Glutamatergic neuron (in vitro differentiated cells): ENCODE data around the gene PXDN. TPM values are rescaled to one million over a fixed set of nuclear protein-coding genes. Genes with fewer than 3 reads are reported as not detected.

ENCODE experiments used
- DNase-seq: peaks from one replicate; pipeline ENCODE4 v3.0.0; 2022
- H3K27ac Mint-ChIP-seq: one replicate; pipeline ENCODE4 v1.8.0; 2020; ENCODE audit warnings: mild to moderate bottlenecking, mixed read lengths, inconsistent platforms; ENCODE audit not compliant: unreplicated experiment
- H3K27me3 Mint-ChIP-seq: one replicate; pipeline ENCODE4 v1.8.0; 2020; ENCODE audit warnings: mild to moderate bottlenecking, moderate library complexity, mixed read lengths, inconsistent platforms; ENCODE audit not compliant: unreplicated experiment
- H3K36me3 Mint-ChIP-seq: one replicate; pipeline ENCODE4 v1.8.0; 2020; ENCODE audit warnings: mild to moderate bottlenecking, mixed read lengths, inconsistent platforms; ENCODE audit not compliant: unreplicated experiment
- H3K4me1 Mint-ChIP-seq: one replicate; pipeline ENCODE4 v1.8.0; 2020; ENCODE audit warnings: mild to moderate bottlenecking, low read depth, mixed read lengths, inconsistent platforms; ENCODE audit not compliant: unreplicated experiment
- H3K4me3 Mint-ChIP-seq: one replicate; pipeline ENCODE4 v1.8.0; 2020; ENCODE audit warnings: mild to moderate bottlenecking, mixed read lengths, inconsistent platforms; ENCODE audit not compliant: unreplicated experiment
- H3K9me3 Mint-ChIP-seq: one replicate; pipeline ENCODE4 v1.8.0; 2020; ENCODE audit warnings: mild to moderate bottlenecking, moderate library complexity, mixed read lengths, inconsistent platforms; ENCODE audit not compliant: unreplicated experiment
- total RNA-seq: library from RNA; stranded (reverse); fragmentation: NEBNext Ultra II Directional; extraction: Animal tissue kit (Norgen Biotek cat#: 25700); gene quantifications from one replicate; pipeline ENCODE4 v1.2.1, GENCODE V29; 2021; ENCODE audit not compliant: unreplicated experiment
- TF ChIP-seq, protein P1 (sequence below): fragments of 200-600 bp; sonication (generic); IDR thresholded peaks from one replicate; pipeline ENCODE4 v1.5.0; 2021; ENCODE audit not compliant: partially characterized antibody, unreplicated experiment

Gene PXDN
- total RNA-seq, 1 donor from 2014 or later: 226 TPM

DNA sequence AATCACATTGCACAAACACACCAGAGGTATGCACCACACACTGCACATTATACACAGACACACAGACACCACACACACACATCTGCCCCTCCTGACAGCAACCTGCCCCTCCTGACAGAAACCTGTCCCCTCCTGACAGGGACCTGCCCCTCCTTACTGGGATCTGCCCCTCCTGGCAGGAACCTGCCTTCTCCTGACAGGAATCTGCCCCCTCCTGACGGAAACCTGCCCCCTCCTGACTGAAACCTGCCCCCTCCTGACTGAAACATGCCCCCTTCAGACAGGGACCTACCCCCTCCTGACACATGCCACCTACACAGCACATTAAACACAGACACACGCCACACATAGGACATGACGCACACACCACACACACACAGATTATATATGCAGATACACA lies 88.9 kb downstream of the PXDN start:
- no peak for DNase-seq
- Mint-ChIP-seq H3K27ac (no peak overlapping the region), H3K9me3 (peaks cover 4% of the 10 kb centered on the region), H3K4me1 (peaks cover 14% of the 10 kb centered on the region), H3K4me3 (no peak overlapping the region), H3K27me3 (peaks cover 13% of the 10 kb centered on the region), H3K36me3 (peaks cover 3% of the 10 kb centered on the region)
- TF ChIP-seq, protein P1, sequence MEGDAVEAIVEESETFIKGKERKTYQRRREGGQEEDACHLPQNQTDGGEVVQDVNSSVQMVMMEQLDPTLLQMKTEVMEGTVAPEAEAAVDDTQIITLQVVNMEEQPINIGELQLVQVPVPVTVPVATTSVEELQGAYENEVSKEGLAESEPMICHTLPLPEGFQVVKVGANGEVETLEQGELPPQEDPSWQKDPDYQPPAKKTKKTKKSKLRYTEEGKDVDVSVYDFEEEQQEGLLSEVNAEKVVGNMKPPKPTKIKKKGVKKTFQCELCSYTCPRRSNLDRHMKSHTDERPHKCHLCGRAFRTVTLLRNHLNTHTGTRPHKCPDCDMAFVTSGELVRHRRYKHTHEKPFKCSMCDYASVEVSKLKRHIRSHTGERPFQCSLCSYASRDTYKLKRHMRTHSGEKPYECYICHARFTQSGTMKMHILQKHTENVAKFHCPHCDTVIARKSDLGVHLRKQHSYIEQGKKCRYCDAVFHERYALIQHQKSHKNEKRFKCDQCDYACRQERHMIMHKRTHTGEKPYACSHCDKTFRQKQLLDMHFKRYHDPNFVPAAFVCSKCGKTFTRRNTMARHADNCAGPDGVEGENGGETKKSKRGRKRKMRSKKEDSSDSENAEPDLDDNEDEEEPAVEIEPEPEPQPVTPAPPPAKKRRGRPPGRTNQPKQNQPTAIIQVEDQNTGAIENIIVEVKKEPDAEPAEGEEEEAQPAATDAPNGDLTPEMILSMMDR: no peak

DNA sequence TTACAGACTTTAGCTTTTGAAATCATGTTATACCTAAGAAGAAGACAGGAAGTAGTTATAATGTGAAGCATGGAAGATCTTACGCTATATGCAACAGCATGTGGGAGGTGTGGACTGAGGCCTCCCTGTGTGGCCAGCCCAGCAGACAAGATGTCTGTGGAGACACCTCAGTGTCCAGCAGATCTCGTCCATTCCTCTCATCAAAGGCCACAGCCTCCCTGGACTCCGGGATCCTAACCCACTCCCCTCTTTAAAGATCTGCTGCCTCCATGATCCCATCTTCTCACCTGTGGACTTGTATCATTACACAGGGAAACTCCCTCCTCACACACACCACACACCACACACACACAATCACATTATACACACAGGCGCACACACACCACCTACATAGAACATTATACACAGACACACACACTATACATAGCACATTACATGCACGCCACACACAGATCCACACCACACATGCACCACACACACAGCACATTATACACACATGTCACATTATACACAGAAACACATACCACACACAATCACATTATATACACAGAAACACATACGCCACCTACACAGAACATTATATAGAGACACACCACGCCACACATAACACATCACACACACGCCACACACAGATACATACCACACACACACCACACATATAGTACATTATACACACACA lies 89.5 kb downstream of the PXDN start:
- Mint-ChIP-seq H3K4me1 (peaks cover 14% of the 10 kb centered on the region), H3K9me3 (peaks cover 10% of the 10 kb centered on the region), H3K4me3 (no peak overlapping the region), H3K27me3 (peaks cover 16% of the 10 kb centered on the region), H3K27ac (no peak overlapping the region), H3K36me3 (peaks cover 9% of the 10 kb centered on the region)
- TF ChIP-seq, protein P1: no peak
- no peak for DNase-seq

DNA sequence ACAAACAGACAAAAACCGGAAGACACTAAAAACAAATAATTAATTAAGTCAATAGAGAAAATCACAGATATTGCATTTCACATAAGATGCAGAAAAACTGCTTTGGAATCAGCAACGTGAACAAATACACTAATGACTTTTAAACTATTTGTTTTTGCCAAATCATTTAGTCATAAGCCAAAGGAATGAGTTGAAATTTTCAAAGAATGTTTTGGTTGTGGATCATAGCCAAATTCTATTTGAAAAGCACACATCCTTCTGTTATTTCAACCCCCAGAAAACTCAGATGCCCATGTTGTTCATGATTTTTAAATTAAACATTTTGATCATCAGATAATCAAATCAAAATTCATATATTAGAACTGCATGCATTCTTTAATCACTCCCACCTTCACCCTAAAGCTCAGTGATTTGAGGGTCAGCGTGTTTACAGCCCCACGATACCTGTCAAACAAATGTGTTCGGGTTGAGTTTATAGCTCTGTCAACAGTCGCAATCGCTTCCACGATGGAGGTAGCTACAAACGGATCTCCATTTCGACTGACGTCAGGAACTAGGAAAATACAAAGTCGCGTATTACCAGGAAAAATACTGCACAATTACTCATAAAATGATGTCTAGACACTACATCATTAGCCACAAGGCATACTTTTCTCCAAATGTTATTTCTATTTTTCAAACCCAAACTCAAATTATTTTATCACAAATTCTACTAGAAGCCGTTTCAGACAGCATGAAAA lies 90.2 kb downstream of the PXDN start:
- Mint-ChIP-seq H3K4me1 (peaks cover 14% of the 10 kb centered on the region), H3K36me3 (peaks cover 10% of the 10 kb centered on the region), H3K27ac (no peak overlapping the region), H3K9me3 (peaks cover 10% of the 10 kb centered on the region), H3K27me3 (peaks cover 13% of the 10 kb centered on the region), H3K4me3 (no peak overlapping the region)
- no peak for DNase-seq
- TF ChIP-seq, protein P1: no peak

DNA sequence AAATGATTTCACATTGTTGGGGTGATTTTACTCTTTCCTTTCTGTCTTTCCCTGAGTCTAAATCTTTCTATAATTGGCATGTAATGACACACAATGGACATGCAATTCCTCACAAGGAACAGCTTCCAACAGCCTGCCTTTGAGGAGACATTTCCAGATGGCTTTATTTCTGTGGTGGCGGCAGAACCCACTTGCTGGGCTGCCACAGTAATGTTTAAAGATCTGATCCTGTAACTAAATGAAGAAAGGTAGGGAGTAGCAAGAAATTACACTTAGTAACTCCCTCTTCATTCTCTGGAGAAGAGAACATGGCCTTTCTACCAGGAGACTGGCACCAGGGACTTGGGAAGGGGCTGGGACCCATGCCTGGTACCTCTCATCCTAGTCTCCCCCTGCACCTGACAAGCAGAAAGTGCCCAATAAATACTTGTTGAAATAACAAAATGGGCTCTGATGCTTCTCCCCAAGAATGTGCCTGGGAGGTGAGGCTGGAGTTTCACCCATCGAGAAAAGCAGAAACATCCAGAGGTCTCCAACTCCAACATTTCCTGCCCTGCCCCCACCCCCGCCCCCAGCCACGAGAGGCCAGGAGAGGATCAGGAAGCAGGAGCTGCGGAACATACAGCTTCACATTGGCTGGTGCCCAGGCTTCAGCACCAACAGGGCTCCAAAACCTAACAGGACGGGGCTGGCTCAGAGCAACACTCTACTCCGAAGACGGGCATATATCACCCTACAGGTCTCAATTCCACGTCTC lies 92.1 kb downstream of the PXDN start:
- peaks cover 17% of the 10 kb centered on the region for H3K36me3 Mint-ChIP-seq

More for the DNA sequence above, 92.1 kb downstream of the PXDN start:
- H3K27me3 Mint-ChIP-seq: peaks cover 9% of the 10 kb centered on the region
- no peak for DNase-seq
- H3K27ac Mint-ChIP-seq: no peak overlapping the region
- TF ChIP-seq, protein P1: no peak
- peaks cover 13% of the 10 kb centered on the region for H3K9me3 Mint-ChIP-seq
- no peak overlapping the region for H3K4me3 Mint-ChIP-seq
- peaks cover 5% of the 10 kb centered on the region for H3K4me1 Mint-ChIP-seq
